Measurements from ENCODE around the gene SOST.

The SOST gene

DNA sequence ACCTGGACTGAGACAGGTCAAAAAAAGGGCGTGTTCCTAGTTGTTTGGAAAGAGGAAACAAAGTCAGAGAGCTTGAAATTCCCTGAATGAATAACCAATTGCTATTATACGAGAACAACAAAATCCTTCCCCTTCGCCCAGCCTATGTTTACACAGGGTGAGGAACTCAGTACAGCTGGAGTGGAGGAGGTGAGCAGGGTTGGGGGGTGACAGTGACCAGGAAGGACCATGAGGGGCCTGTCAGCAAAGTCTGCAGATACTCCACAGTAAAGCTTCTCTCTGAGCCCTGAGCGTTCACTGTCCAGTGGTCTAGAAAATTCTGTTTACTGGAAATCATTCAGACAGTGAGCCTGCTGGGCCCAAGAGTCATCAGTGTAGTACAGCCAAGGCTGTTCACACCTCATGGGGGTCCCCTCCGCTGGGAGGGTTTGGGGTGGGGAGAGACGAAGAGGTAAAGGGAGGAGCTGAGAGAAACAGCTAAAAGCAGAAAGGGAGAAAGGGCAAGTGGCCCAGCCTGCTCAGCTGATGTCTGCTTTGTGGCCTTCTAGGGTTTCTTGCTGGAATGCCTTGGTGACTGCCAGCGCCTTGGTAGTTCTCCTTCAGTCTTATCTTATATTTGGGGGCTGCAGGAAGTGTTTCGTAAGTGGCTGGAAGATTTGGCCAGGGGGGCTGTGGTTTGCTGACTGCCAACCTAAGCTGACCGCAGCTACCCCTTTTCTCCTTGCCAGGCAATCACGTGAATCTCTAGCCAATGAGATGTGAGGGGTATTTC, 14.5 kb upstream of the SOST start:
- no peaks in the 10 kb centered on the region for H3K36me3 ChIP-seq (ENCODE audit: low read length)
- H3K27me3 ChIP-seq (ENCODE audit: low read length) = no peaks in the 10 kb centered on the region
- no peak overlapping the region for H3K4me2 ChIP-seq (ENCODE audit: low read depth, low read length, poor library complexity, severe bottlenecking)
- H2AFZ ChIP-seq (ENCODE audit: low read depth, low read length, severe bottlenecking) = no peak overlapping the region
- H3K79me2 ChIP-seq (ENCODE audit: insufficient read depth, low read length) = no peaks in the 10 kb centered on the region
- H3F3A ChIP-seq (ENCODE audit: insufficient read depth) = no peaks in the 10 kb centered on the region
- H3K27ac ChIP-seq (ENCODE audit: low read depth, low read length) = no peak overlapping the region
- H4K20me1 ChIP-seq (ENCODE audit: low read depth, low read length) = no peaks in the 10 kb centered on the region
- TF ChIP-seq EZH2phosphoT487 (conservative IDR thresholded peaks at IDR 0.05; ENCODE audit: low read length) = no peak
- TF ChIP-seq, protein P1, sequence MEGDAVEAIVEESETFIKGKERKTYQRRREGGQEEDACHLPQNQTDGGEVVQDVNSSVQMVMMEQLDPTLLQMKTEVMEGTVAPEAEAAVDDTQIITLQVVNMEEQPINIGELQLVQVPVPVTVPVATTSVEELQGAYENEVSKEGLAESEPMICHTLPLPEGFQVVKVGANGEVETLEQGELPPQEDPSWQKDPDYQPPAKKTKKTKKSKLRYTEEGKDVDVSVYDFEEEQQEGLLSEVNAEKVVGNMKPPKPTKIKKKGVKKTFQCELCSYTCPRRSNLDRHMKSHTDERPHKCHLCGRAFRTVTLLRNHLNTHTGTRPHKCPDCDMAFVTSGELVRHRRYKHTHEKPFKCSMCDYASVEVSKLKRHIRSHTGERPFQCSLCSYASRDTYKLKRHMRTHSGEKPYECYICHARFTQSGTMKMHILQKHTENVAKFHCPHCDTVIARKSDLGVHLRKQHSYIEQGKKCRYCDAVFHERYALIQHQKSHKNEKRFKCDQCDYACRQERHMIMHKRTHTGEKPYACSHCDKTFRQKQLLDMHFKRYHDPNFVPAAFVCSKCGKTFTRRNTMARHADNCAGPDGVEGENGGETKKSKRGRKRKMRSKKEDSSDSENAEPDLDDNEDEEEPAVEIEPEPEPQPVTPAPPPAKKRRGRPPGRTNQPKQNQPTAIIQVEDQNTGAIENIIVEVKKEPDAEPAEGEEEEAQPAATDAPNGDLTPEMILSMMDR (IDR thresholded peaks at IDR 0.05; ENCODE audit: insufficient read depth, low read length, poor library complexity, severe bottlenecking) = no peak
- H3K9me2 ChIP-seq (replicated peaks; ENCODE audit: insufficient read depth, low read length) = no peaks in the 10 kb centered on the region
- H3K9me3 ChIP-seq (ENCODE audit: insufficient read depth, low read length) = no peaks in the 10 kb centered on the region
- H3K4me3 ChIP-seq (ENCODE audit: insufficient read depth, low read length, poor library complexity, severe bottlenecking) = no peak overlapping the region
- H3K9ac ChIP-seq (ENCODE audit: low read length) = no peak overlapping the region

DNA sequence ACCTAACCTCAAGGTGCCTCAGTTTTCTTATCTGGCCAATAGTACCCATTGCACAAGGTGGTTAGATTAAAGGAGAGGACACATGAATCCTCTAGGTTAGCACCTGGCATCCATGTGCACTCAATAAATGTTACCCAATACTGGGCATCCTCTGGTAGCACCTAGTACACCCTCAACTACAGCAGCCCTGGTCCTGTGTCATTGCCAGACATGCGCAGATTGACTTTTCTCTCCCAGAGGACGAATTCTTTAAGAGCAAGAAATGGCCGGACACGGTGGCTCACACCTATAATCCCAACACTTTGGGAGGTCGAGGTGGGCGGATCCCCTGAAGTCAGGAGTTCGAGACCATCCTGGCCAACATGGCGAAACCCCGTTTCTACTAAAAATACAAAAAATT, 12.9 kb upstream of the SOST start:
- H3K27me3 ChIP-seq (ENCODE audit: low read length) = no peaks in the 10 kb centered on the region
- no peak overlapping the region for H3K27ac ChIP-seq (ENCODE audit: low read depth, low read length)
- no peaks in the 10 kb centered on the region for H4K20me1 ChIP-seq (ENCODE audit: low read depth, low read length)
- no peak overlapping the region for H2AFZ ChIP-seq (ENCODE audit: low read depth, low read length, severe bottlenecking)
- no peak overlapping the region for H3K9ac ChIP-seq (ENCODE audit: low read length)
- TF ChIP-seq, protein P1 (IDR thresholded peaks at IDR 0.05; ENCODE audit: insufficient read depth, low read length, poor library complexity, severe bottlenecking) = no peak
- TF ChIP-seq EZH2phosphoT487 (conservative IDR thresholded peaks at IDR 0.05; ENCODE audit: low read length) = no peak
- H3K4me2 ChIP-seq (ENCODE audit: low read depth, low read length, poor library complexity, severe bottlenecking) = no peak overlapping the region
- no peaks in the 10 kb centered on the region for H3K79me2 ChIP-seq (ENCODE audit: insufficient read depth, low read length)
- no peaks in the 10 kb centered on the region for H3K36me3 ChIP-seq (ENCODE audit: low read length)
- no peaks in the 10 kb centered on the region for H3K9me2 ChIP-seq (replicated peaks; ENCODE audit: insufficient read depth, low read length)
- H3K9me3 ChIP-seq (ENCODE audit: insufficient read depth, low read length) = no peaks in the 10 kb centered on the region
- no peak overlapping the region for H3K4me3 ChIP-seq (ENCODE audit: insufficient read depth, low read length, poor library complexity, severe bottlenecking)
- no peaks in the 10 kb centered on the region for H3F3A ChIP-seq (ENCODE audit: insufficient read depth)

DNA sequence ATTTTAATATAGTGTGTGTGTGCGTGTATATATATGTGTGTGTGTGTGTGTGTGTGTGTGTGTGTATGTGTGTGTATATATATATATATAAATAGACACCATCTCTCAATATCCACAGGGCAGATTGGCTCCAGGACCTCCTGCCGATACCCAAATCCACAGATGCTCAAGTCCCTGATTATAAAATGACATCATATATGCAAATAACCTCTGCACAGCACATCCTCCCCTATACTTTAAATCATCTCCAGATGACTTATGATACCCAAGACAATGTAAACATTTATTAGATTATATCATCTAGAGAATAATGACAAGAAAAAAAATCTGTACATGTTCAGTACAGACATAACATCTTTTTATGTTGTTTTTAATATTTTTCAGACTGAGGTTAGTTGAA, 12.4 kb upstream of the SOST start:
- Histone ChIP-seq H3K36me3 (ENCODE audit: low read length) (no peaks in the 10 kb centered on the region), H3K27ac (ENCODE audit: low read depth, low read length) (no peak overlapping the region)
- TF ChIP-seq, protein P1 (IDR thresholded peaks at IDR 0.05; ENCODE audit: insufficient read depth, low read length, poor library complexity, severe bottlenecking) = no peak
- TF ChIP-seq EZH2phosphoT487 (conservative IDR thresholded peaks at IDR 0.05; ENCODE audit: low read length) = no peak

More for the DNA sequence above, 12.4 kb upstream of the SOST start:
- no peaks in the 10 kb centered on the region for H3K9me3 ChIP-seq (ENCODE audit: insufficient read depth, low read length)
- no peak overlapping the region for H2AFZ ChIP-seq (ENCODE audit: low read depth, low read length, severe bottlenecking)
- no peaks in the 10 kb centered on the region for H3K79me2 ChIP-seq (ENCODE audit: insufficient read depth, low read length)
- H3K4me3 ChIP-seq (ENCODE audit: insufficient read depth, low read length, poor library complexity, severe bottlenecking) = no peak overlapping the region
- H3K4me2 ChIP-seq (ENCODE audit: low read depth, low read length, poor library complexity, severe bottlenecking) = no peak overlapping the region
- H3F3A ChIP-seq (ENCODE audit: insufficient read depth) = no peaks in the 10 kb centered on the region
- H3K27me3 ChIP-seq (ENCODE audit: low read length) = no peaks in the 10 kb centered on the region
- no peaks in the 10 kb centered on the region for H4K20me1 ChIP-seq (ENCODE audit: low read depth, low read length)
- H3K9me2 ChIP-seq (replicated peaks; ENCODE audit: insufficient read depth, low read length) = no peaks in the 10 kb centered on the region
- H3K9ac ChIP-seq (ENCODE audit: low read length) = no peak overlapping the region
